ENCODE measurements around the gene AGBL4.

DNA sequence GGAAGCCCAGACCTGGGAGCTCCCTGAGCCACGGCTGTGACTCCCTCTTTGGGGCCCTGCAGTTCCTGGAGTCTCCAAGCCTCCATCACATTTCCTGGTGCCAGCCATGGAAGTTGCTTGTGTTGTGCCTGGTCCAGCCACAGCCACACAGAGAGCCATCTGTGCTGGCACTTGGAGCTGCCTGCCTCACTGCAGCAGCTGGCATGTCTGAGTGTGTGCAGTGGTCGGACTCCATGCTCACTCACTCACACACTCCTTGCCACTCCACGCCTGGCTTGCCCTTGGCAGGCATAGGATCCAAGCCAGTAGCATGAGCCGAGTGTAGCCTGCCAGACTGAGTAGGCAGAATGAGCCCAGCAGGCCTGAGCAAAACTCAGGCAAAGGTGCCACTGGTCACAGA is 730.7 kb downstream of the AGBL4 start:
- TF ChIP-seq CTCF (IDR thresholded peaks at IDR 0.05; ENCODE audit: borderline replicate concordance, extremely low read depth, low read length, poor library complexity, severe bottlenecking) (no peak), EZH2 (IDR thresholded peaks at IDR 0.05; ENCODE audit: borderline replicate concordance, low read depth, low read length, severe bottlenecking) (no peak)
